PC-3 (cell line): ENCODE data around the gene BMP7. TPM values are rescaled to one million over a fixed set of nuclear protein-coding genes. Genes with fewer than 3 reads are reported as not detected.

Experiments
- ATAC-seq: fragments of 200-7000 bp; cut with Tn5 transposase; 2 replicates; pipeline ENCODE4 v1.9.1; 2020; ENCODE audit warnings: mild to moderate bottlenecking, moderate library complexity
- BruUV-seq: library from RNA; stranded (reverse); fragments of 400-500 nt; replicated peaks from 2 replicates; lab custom pipeline; 2021; lab: Mats Ljungman, UMichigan
- CTCF ChIA-PET: fragments of 300-600 bp; sonication (Branson Sonifier 250); formaldehyde crosslinking; loops from one replicate; lab custom pipeline; 2022; ENCODE audit warnings: antibody characterized with exemption; lab: Charles Lee
- POLR2A ChIA-PET: fragments of 300-600 bp; sonication (Branson Sonifier 250); formaldehyde crosslinking; loops from one replicate; lab custom pipeline; 2022; ENCODE audit warnings: antibody characterized with exemption; ENCODE audit not compliant: unreplicated experiment; lab: Charles Lee
- DNase-seq: peaks from one replicate; pipeline ENCODE4 v3.0.0-alpha.2; 2015
- H2AFZ ChIP-seq: fragments of 300-600 bp; sonication (generic); 2 replicates; pipeline ENCODE4 v1.6.0; 2016; ENCODE audit warnings: antibody characterized with exemption, low read length
- H3F3A ChIP-seq: fragments of 300-600 bp; sonication (generic); one replicate; pipeline ENCODE4 v1.6.0; 2017; ENCODE audit warnings: antibody characterized with exemption, low read length, control low read depth, mild to moderate bottlenecking; ENCODE audit not compliant: unreplicated experiment
- H3K27ac ChIP-seq: fragments of 300-600 bp; sonication (generic); 2 replicates; pipeline ENCODE4 v1.5.1; 2016; ENCODE audit warnings: mild to moderate bottlenecking, low read length
- H3K27me3 ChIP-seq: fragments of 300-600 bp; sonication (generic); 2 replicates; pipeline ENCODE4 v1.6.1; 2016; ENCODE audit warnings: low read length, mixed read lengths
- H3K36me3 ChIP-seq: fragments of 300-600 bp; sonication (generic); 2 replicates; pipeline ENCODE4 v1.6.1; 2016; ENCODE audit warnings: low read depth, mixed run types, low read length, mixed read lengths
- H3K4me1 ChIP-seq: fragments of 300-600 bp; sonication (generic); 2 replicates; pipeline ENCODE4 v1.5.1; 2016; ENCODE audit warnings: low read length; ENCODE audit not compliant: insufficient read depth
- H3K4me2 ChIP-seq: fragments of 300-600 bp; sonication (generic); 2 replicates; pipeline ENCODE4 v1.6.0; 2016; ENCODE audit warnings: low read length
- H3K4me3 ChIP-seq: fragments of 300-600 bp; sonication (generic); 2 replicates; pipeline ENCODE4 v1.5.1; 2016; ENCODE audit warnings: mild to moderate bottlenecking, low read length, mixed read lengths
- H3K79me2 ChIP-seq: fragments of 300-600 bp; sonication (generic); 2 replicates; pipeline ENCODE4 v1.6.1; 2017; ENCODE audit warnings: low read length, mixed read lengths
- H3K9ac ChIP-seq: fragments of 300-600 bp; sonication (generic); 2 replicates; pipeline ENCODE4 v1.6.0; 2016; ENCODE audit warnings: mild to moderate bottlenecking, low read length
- H3K9me2 ChIP-seq: fragments of 300-600 bp; sonication (generic); replicated peaks from 2 replicates; pipeline ENCODE4 v1.6.1; 2016; ENCODE audit warnings: mixed run types, low read length, mixed read lengths
- H3K9me3 ChIP-seq: fragments of 300-600 bp; sonication (generic); 2 replicates; pipeline ENCODE4 v1.6.1; 2016; ENCODE audit warnings: low read length, mixed read lengths
- H4K20me1 ChIP-seq: fragments of 300-600 bp; sonication (generic); 2 replicates; pipeline ENCODE4 v1.6.1; 2016; ENCODE audit warnings: low read length, mixed read lengths
- CTCF ChIP-seq: fragments of 300-600 bp; sonication (generic); conservative IDR thresholded peaks from 2 replicates; pipeline ENCODE4 v1.5.1; 2017; ENCODE audit warnings: antibody characterized with exemption, low read depth, mild to moderate bottlenecking, low read length
- EZH2 ChIP-seq: fragments of 300-600 bp; sonication (generic); IDR thresholded peaks from one replicate; pipeline ENCODE4 v1.6.1; 2017; ENCODE audit warnings: antibody characterized with exemption, mild to moderate bottlenecking, low read length; ENCODE audit not compliant: unreplicated experiment
- EZH2phosphoT487 ChIP-seq: fragments of 300-600 bp; sonication (generic); IDR thresholded peaks from 2 replicates; pipeline ENCODE4 v1.6.1; 2018; ENCODE audit warnings: mild to moderate bottlenecking, antibody characterized with exemption, low read length, borderline replicate concordance
- intact Hi-C: fragments of 100-400 bp; cut with micrococcal nuclease; formaldehyde crosslinking; loops from 2 replicates; pipeline ENCODE4 v1.9.0; 2023
- total RNA-seq: library from RNA; depleted of rRNA; stranded (reverse); fragments of >200 nt; gene quantifications from 2 replicates; pipeline ENCODE4 v1.2.3, GENCODE V29; 2014

Gene BMP7
- total RNA-seq, 1 experiment from 2014 or later: not detected

DNA sequence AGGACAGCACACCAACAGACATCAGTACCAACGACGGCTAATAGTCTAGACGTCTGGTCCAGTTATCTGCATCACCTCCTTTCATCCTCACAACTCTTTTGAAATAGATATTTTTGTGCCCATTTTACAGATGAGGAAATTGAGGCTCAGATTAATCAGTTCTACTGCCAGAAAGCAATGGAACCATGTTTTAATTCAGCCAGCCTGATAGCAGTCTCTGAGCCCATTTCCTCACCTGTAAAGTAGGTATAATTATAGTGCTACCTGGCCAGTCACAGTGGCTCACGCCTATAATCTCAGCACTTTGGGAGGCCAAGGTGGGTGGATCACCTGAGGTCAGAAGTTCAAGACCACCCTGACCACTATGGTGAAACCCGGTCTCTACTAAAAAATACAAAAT lies 9.8 kb upstream of the BMP7 start:
- no peak overlapping the region for H3K27ac ChIP-seq
- TF ChIP-seq CTCF (no peak), EZH2 (no peak), EZH2phosphoT487 (no peak)
- BruUV-seq: no TSS peak
- CTCF ChIA-PET: no interaction called here
- H3K4me3 ChIP-seq: no peak overlapping the region
- H3K9me2 ChIP-seq: no peaks in the 10 kb centered on the region
- H3K4me1 ChIP-seq: peaks cover 6% of the 10 kb centered on the region; the same call in 1 of the 2 replicates
- ATAC-seq: no peak
- no peaks in the 10 kb centered on the region for H3K36me3 ChIP-seq
- no peak overlapping the region for H3K9ac ChIP-seq
- H3K4me2 ChIP-seq: no peak overlapping the region
- no peaks in the 10 kb centered on the region for H3F3A ChIP-seq
- H4K20me1 ChIP-seq: no peaks in the 10 kb centered on the region
- no peak for DNase-seq
- no peak overlapping the region for H2AFZ ChIP-seq
- H3K27me3 ChIP-seq: peaks cover 59% of the 10 kb centered on the region
- H3K79me2 ChIP-seq: no peaks in the 10 kb centered on the region
- intact Hi-C loops: no loop called here
- POLR2A ChIA-PET: no interaction called here
- no peaks in the 10 kb centered on the region for H3K9me3 ChIP-seq

- Histone ChIP-seq H3K9me3 (no peaks in the 10 kb centered on the region), H2AFZ (no peak overlapping the region), H3K27ac (no peak overlapping the region), H3F3A (no peaks in the 10 kb centered on the region), H3K9ac (no peak overlapping the region), H3K4me2 (no peak overlapping the region), H3K36me3 (no peaks in the 10 kb centered on the region), H3K4me3 (no peak overlapping the region), H3K27me3 (peaks cover 58% of the 10 kb centered on the region), H3K4me1 (peaks cover 6% of the 10 kb centered on the region; the same call in 1 of the 2 replicates), H3K79me2 (no peaks in the 10 kb centered on the region), H3K9me2 (no peaks in the 10 kb centered on the region), H4K20me1 (no peaks in the 10 kb centered on the region)
- intact Hi-C loops: no loop called here
- TF ChIP-seq CTCF: no peak
- no peak for TF ChIP-seq EZH2
- no peak for TF ChIP-seq EZH2phosphoT487
- ChIA-PET POLR2A (no interaction called here), CTCF (no interaction called here)
- no peak for ATAC-seq
- DNase-seq: no peak
- no TSS peak for BruUV-seq
Measured at GRCh38 chr20:57275813-57276212, 9.4 kb upstream of the BMP7 start.

DNA sequence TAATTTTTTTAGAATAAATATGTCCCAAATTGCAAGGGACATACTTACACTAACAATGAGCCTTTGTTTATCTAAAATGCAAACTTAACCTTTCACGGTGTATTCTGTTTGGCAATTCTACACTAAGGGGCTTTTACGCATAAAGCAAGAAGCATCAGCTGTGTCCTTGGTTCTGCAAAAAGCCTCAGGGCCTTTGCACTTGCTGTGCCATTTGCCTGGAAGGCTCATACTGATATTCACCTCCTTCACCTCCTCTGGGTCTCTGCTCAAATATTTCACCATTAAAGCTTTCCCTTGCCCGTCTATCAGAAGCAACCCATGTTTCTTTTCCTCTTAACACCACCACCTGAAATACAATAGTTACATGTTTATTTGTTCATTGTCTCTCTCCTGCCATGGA lies 8.9 kb upstream of the BMP7 start:
- intact Hi-C loops: no loop called here

More for the DNA sequence above, 8.9 kb upstream of the BMP7 start:
- BruUV-seq: no TSS peak
- TF ChIP-seq CTCF: no peak
- TF ChIP-seq EZH2phosphoT487: no peak
- no peak for TF ChIP-seq EZH2
- Histone ChIP-seq H3F3A (no peaks in the 10 kb centered on the region), H3K4me3 (no peak overlapping the region), H3K4me2 (no peak overlapping the region), H3K9me2 (no peaks in the 10 kb centered on the region), H3K9ac (no peak overlapping the region), H3K79me2 (no peaks in the 10 kb centered on the region), H3K4me1 (peaks cover 6% of the 10 kb centered on the region; the same call in 1 of the 2 replicates), H2AFZ (no peak overlapping the region), H4K20me1 (no peaks in the 10 kb centered on the region), H3K9me3 (no peaks in the 10 kb centered on the region), H3K27ac (no peak overlapping the region), H3K27me3 (peaks cover 58% of the 10 kb centered on the region), H3K36me3 (no peaks in the 10 kb centered on the region)
- CTCF ChIA-PET: no interaction called here
- POLR2A ChIA-PET: no interaction called here
- DNase-seq (no peak), ATAC-seq (peak; percentile 58)
